Stimulated activated CD4-positive, alpha-beta T cell treated with anti-CD3 and anti-CD28 coated beads, Interleukin-2, amount 100 ng/mL, for 48 hours (primary cell): ENCODE measurements around the gene MLH3.
A peak's percentile ranks its signal among the peaks of the same experiment; 100 is the strongest.

Source experiments
- DNase-seq, 2 donors: peaks; one replicate each; pipeline ENCODE4 v3.0.0-alpha.2; 2020

Gene MLH3

DNA sequence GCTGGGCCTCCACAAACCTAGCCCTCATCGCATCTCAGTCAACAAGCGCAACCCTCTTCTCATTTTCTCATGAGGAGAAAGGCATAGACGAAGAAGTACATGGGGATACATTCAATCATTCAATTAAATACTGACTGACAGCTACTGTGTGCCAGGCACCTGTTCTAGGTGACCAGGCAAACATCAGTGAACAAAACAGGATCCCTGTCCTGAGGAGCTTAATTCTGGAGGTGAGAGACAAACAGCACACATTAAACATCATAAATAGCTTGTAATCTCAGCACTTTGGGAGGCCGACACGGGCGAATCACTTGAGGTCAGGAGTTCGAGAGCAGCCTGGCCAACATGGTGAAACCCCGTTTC is 12.9 kb upstream of the MLH3 start:
- DNase-seq = no peak

DNA sequence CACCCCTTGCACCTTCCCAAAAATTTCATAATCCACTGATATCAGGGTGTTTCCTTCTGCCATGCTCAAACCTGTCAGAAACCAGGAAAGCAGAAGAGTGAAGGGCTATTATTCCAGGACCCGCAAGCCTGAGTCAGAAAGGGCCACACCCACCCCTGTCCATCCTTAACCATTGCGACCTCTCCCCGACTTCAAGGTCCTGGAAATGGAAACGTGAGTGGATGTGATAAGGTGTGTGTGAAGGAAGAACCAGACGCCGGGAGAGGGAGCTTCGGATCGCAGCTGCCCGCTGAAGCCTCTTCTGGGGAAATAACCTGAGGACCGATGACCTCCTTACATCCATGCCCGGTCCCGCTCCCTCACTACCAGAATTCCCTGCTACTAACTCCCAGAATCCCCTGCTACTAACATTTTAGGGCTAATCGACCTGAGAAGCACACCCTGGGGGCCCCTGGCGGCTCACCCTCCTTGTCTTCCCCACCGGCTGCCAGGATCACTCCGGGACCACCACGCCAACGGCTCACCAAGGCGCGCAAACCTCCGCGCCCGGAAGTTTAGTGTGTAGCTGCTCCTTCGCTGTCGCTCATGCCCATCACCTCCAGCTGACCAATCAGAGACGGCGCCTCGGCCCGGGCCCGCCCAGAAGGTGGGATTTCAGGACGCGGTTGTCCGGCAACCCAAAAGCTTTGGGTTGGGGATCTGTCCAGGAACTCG is 12.4 kb upstream of the MLH3 start, which contains the start of gene ACYP1:
Gene ACYP1 (minus strand): TSS at position 534 of the 714 bp plus-strand sequence. CDS start 471 bp downstream, at position 63.
- DNase-seq = peak; percentile 92 to 93

DNA sequence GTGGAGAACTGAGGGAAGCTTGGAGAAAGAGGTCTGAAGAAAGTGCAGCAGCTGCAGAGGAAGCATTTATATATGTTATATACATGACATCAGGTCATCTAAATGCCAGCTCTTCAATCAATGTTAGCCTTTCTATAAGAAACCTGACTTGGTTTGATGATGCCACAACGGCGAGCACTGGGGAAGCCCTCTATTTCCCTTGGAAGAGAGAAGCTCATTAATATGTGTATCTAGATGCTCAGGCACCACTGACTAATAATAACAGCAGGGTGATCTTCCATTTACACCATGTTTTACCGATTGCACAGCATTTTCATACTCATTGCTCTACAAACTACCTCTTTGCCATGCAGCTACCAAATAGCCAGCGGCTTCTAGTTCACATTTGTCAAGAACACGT is 11.7 kb upstream of the MLH3 start:
- DNase-seq = no peak

DNA sequence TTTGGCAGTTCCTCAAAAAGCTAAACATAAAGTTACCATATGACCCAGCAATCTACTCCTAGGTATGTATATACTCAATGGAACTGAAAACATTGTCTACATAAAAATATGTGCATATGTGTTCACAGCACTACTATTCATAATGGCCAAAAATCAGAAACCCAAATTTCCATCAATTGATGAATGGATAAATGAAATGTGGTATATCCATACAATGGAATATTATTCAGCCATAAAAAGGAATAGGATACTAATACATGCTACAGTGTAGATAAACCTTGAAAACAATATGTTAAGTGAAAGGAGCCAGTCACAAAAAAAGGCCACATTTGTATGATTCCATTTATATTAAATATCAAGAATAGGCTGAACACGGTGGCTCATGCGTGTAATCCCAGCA is 9.2 kb upstream of the MLH3 start:
- DNase-seq = no peak

DNA sequence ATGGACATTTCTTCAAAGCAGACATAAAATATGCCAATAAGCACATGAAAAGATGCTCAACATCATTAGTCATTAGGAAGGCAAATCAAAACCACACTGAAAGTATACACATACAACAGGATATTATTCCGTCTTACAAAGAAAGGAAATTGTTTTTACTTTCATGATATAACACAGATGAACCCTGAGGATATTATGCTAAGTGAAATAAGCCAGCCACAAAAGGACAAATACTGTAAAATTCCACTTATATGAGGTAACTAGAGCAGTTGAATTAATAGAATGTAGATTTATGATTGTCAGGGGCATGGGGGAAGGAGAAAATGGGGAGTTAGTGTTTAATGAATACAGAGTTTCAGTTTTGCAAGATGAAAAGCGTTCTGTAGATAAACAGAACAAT is 8.4 kb upstream of the MLH3 start:
- DNase-seq = no peak

DNA sequence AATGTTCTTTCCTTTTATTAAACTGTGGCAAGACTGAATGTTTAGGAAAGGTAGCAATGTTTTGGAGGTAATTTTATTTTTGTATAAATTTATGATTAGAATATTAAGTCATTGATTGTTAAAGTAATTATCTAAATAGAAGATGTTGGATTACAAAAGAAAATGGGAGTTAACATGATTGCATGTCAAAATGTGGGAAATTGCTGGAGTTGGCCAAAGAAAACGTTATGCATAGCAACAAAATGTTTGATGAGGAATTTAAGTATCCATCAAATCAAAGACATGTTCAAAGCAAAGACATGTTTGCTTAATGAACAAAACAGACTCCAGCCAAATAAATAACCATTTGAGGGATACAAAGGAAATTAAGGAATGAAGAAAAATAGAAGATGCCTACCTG is 3.2 kb upstream of the MLH3 start:
- DNase-seq = no peak

DNA sequence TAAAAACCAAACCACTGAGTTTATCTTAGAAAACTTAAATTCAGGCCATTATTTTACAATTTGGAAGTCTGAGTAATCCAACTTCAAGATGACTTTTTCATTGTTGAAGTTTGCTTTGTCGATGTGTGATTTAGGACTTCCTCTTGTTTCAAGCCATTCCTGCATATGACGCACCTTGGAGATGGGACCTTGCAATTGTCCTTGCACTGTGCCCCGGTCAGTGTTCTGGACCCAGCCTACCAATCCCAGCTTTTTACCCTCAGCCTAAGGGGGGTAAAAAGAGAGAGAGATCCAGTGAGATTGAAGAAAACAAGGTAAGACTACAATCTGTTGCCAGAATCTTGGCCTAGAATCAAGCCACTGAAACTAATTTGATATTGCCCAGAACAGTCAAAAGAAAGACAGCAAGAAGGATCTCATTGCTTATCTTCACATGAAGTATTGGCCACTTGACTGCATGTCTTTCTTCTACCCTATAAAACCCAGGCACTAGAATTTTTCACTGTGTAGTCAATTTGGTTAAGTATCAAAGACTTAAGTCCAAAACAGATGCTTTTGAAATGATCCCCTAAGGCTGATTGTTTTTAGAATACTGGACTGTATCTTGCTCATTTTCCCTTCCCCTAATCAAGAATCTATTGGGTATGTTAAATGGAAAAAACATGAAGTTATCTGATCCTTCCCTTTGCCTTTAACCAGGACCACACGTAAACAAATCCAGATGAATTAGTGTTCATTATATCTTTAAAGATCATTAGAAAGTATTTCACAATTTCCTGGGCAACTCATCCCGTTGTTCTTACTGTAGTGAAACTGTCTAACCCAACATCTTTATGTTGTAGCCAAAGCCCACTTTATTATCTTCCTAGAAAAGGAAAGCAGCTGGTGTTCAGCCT is 2.4 kb upstream of the MLH3 start:
- no peak for DNase-seq

DNA sequence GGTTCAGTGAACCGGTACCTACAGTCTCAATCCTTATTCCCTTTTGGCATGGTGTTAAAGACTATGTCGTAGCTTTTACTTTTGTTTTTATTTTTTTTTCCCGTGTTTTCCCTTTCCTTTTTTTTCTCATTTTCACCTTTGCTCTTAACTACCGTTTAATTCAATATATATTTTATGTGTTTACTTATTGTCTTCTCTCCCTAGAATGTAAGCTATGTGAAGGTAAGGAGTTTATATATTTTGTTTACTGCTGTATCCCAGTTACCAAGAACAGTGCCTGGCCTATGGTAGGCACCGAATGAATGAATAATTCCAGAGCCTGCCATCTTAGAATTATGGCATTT is 261 bp upstream of the MLH3 start:
- DNase-seq = no peak

DNA sequence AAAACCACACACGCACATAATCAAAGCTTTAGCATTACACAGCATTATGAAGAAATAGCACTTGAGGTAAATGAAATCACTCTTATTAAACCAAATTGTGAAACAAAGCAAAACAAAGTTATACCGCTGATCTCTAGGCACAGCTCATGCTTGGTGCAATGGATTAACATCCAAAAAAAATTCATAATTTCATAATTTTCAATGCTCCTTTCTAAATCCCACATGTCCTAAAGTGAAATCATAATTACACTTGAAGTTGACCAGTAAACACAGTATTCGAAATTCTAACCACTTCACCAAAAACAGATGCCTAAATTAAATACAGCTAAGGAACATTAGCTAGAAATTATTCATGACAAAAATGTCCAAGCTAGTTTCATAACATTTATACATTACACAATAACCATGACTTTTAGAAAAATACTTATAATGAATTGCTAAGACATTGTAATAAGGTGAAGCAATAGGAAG is 1.5 kb downstream of the MLH3 start:
- DNase-seq = no peak

DNA sequence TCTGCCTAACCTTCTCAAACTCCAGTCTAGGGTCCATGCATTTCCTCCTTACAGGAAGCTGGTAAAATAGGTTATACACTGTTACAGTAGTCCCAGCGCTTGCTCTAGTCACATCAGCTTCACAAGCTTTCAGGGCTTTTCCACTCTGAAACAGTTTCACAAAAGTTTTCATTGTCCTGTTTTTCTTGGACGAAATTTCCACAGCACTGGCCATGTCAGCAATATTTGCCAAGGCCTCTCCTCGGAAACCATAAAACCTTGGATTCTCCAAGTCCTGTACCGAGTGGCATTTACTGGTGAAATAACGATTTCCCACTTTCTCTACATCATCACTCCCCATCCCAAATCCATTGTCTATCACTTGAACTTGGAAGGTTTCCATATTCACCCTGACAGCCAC is 2.1 kb downstream of the MLH3 start:
- no peak for DNase-seq

DNA sequence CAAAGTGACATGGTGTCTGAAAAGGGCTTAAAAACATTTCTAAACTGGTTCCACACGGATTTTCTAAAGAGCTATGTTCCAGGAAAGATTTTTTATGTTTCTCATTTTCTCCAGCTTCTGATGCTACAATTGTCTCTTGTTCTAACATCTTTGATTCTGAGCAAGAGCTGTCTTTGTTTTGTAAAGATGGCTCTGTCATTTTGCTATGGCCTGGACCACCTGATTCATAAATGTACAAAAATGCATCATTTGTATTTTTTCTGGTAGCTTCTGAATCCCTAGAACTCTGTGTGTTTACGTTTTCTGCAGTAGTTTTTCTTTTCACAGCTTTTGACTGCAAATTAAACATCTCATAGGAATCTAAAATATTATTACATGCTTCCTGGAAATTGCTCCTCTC is 3.2 kb downstream of the MLH3 start:
- no peak for DNase-seq

DNA sequence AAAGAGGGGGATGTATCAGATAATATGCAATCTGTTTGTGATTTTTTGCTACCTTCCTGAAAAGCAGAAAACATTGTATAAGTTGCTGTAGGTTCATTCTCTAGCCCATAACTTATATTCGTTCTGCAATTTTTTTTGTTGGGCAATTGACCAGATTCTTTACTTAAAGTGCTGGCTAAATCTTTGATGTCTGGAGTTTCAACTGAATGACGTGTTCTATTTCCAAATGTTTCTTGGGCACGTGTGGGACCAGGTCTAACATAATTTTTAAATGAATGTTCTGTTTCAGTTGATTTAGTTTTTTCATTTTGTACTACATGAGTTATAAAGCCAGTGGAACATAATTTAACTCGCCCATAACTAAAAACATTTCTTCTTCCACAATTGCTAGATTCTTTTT is 3.8 kb downstream of the MLH3 start:
- DNase-seq = no peak

DNA sequence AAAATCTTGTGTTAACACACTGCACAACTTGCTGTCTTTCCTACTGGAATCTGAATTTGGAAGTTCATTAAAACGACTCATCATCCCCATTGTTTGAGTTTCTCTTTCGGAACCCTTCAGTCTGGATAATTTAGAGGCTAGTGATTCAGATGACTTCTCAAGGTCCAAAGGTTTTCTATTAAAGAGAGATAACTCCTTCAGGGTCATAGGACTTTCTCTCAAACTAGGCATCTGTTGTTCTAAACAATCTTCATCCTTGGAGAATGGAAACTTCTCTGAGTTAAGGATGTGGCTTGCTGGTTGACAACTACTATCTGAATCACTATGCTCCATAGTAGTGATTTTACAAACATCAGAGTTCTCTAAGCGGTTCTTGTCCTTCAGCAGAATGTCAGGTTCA is 4.4 kb downstream of the MLH3 start:
- DNase-seq = no peak

DNA sequence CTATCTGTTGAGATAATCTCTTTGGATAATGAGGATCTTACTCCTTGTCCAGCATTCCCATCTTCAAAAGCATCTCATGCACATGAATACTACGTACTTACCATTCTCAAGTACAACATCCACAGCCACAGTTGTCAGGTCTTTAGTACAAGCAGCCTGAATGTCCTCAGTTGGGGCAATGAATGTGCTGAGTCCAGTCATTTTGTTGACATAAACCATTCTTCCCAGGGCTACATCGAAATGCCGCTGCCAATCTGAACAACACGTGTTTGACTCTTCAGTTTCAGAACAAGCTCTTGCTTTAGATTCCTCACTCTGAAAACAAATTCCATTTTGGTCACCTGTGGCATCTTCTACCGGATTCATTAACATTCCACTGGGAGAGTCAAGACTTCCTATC is 5.0 kb downstream of the MLH3 start:
- no peak for DNase-seq

DNA sequence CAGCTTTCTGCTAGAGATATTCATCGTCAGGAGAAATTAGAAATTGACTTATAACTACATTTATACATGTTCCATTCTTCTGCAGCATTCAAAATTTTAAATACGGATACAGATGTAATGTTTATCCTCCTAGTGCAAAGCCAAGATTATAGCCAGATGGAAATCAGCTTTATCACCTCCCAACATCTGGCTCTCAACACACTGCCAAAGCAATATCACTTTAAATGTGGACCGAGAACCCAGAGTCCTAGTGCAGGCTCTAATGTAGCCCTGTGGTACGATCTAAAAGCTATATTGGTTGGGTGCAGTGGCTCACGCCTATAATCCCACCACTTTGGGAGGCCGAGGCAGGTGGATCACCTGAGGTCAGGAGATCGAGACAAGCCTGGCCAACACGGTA is 6.5 kb downstream of the MLH3 start:
- no peak for DNase-seq

DNA sequence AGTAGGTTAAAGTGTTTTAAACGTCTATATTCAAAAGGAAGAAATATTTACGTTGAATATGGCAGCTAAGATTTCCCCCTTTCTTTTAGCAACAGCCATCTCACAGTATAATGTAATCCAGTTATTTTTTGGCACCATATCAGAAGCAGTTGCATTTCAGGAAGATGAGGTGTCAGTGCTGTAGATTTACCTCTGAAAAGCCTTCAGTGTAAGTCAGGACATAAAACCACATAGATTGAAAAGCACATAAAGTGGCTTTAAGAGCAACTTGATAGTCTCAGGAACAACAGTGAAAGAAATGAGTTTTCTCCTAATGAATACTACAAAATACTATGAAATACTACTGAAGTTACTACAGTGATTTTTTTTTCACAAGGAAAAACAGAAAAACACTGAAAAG is 6.9 kb downstream of the MLH3 start:
- no peak for DNase-seq

DNA sequence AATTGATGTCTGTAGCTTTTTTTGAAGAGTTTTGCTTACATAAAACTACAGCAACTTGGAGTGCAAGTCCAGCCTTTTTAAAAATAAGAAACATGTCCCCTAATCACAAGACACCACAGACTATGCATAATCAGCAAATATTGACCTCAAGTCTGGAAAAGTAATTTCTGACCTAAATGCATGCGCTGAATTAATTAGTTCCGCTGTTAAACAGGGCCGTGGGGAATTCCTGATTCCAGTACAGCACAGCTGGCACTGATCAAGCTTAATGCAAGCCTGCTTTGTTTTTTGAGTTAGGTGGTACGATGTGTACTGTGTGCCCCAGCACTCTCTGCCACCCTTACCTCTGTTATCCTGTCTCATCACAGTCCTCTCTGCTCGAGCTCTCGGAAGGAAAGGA is 9.2 kb downstream of the MLH3 start:
- no peak for DNase-seq

DNA sequence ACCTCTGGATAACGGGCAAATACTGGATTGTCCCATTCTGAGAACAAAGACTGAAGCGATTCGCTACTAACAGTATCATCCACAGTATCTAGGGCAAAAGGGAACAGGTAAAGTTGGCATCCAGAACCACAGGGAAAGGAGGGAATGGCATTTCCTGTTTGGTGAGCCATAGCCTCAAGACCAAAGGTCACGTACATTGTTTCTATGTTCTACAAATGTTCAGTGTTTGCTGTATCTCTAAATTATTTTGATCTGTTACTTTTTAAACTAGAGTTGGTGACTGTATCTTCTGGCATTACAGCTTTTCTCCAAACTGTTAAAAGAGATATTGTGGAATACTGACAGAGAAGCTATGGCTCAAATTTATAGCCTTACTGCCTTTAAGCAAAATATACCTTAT is 9.7 kb downstream of the MLH3 start:
- no peak for DNase-seq

DNA sequence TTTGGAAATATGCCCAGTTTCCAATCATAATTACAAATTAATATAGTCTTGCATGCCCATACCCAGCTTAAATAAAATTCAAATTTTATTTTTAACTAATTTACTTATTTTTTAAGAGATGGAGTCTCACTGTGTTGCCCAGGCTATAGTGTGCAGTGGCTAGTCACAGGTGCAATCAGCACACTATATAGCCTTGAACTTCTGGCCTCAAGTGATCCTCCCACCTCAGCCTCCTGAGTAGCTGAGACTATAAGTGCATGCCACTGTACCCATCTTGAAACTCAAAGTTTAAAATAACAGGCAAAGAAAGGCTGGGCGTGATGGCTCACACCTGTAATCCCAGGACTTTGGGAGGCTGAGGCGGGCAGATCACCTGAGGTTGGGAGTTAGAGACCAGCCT is 10.3 kb downstream of the MLH3 start:
- DNase-seq = no peak

DNA sequence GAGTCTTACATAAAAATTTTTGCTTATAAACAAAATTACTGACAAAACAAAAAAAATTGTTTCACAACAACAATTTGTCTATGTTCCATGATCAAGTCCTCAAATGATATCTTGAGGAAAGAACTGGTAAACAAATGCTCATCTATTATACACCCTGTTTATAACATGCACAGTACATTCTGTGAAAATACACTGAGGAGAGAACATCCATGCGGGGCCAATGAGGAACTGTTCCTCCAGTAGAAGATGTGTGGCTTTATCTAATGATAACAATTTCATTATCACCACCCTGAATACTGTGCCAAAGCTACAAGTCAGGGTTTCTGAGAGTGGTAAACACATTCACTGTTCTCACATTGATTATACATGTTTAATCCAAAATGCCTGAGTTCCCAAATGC is 10.8 kb downstream of the MLH3 start:
- DNase-seq = no peak

DNA sequence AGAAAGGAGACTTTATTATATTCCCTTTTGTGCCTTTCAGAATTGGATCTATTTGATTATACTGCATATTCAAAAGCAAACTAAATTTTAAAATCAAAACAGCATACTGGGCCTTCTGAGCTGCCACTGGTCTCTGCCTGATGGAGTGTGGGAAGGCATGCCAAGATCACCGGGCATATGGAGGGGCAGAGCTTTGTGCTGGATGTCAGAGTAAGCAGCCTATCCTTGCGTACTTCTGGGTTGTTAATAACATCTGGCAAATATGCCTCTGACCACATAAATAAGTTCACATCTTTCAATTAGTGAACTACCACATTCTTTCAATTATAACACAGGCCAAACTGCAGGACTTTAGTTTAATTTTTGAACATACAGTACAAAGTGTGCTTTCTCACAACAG is 18.3 kb downstream of the MLH3 start:
- DNase-seq = no peak

DNA sequence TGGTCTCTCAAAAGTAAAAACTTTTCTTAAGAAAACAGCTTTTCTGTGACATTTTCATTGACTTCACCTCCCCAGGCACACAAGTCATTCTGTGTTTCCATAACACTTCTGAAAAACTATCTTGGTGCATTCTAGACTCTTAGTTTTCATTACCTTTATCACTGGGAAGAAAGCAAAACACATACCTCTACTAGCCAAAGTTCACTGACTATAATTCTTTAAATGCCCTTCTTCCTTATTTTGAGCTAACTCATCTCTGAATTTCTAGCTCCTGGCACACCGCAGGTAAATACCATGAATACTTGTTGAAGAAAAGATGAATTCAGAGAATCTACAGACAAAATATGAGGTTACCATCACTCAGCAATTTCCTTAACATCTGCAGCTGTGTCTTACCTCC is 21.1 kb downstream of the MLH3 start:
- DNase-seq = no peak

DNA sequence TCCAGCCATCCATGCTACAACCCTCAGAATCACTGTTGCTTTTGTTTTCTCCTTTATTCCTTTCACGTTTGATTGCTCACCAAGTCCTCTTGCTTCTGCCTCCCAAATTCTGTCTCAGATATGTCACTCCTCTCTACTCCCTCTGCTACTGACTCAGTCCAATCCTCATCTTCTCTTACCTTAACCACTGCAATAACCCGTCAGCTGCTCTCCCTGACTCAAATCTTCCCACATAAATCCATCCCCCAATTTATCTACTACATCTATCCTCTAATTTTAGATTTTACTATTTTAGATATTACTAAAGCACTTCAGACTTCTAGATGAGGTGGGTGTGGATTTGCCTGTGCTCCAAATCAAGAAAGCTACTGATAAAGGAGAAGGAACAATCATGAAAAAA is 25.4 kb downstream of the MLH3 start:
- DNase-seq = no peak

DNA sequence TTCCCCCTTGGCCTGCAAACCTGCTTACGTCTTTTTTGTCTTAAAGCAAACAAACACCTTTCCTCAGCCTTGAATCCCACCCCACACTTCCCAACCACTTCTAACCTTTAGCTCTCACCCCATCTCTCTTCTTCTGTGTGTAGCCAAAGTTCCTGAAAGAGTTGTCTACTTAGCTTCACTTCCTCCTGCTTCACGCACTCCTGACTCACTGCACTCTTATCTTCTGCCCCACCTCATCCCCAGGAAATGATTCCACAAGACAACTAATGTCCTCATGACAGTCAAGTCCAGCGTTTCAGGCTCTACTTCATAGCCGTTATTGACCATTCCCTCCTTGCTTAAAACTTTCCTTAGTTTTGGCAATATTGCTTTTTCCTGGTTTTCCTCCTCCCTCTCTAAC is 26.2 kb downstream of the MLH3 start:
- no peak for DNase-seq

DNA sequence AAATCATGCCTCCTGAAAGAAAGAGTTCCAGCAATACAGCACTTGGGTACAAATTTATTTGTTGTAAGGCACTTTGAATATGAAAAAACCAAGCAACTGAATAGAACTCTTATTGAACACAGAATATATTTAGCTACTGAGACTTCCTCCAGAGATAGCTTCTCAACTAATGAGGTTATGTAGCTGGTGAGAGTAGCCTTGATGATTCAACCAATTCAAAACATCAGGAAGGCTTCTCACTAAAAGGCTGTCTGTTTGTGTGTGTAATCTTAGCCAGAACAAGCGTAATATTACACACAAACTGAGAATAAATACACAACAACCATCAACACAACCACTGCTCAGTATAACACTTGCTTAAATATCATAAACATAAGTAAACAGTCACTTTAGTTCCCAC is 28.2 kb downstream of the MLH3 start:
- DNase-seq = no peak
